BLaER1 (cell line): Measurements from ENCODE around the gene ZNF615.
"Not testable (repeated sequence)": the region's sequence is repeated elsewhere in the genome, so short reads cannot be mapped to it uniquely, and the experiment has no call there.

Source experiments
- H3K27ac ChIP-seq: shearing (Covaris generic); formaldehyde crosslinking; 2 replicates; pipeline ENCODE4 v1.8.1; 2022
- H3K27me3 ChIP-seq: shearing (Covaris generic); formaldehyde crosslinking; 2 replicates; pipeline ENCODE4 v1.8.1; 2022
- H3K36me3 ChIP-seq: shearing (Covaris generic); formaldehyde crosslinking; 2 replicates; pipeline ENCODE4 v1.8.1; 2022
- H3K4me1 ChIP-seq: shearing (Covaris generic); formaldehyde crosslinking; 2 replicates; pipeline ENCODE4 v1.8.1; 2022
- H3K4me2 ChIP-seq: shearing (Covaris generic); formaldehyde crosslinking; 2 replicates; pipeline ENCODE4 v1.8.1; 2022
- H3K4me3 ChIP-seq: shearing (Covaris generic); formaldehyde crosslinking; 2 replicates; pipeline ENCODE4 v1.8.1; 2022
- H3K9ac ChIP-seq: shearing (Covaris generic); formaldehyde crosslinking; 2 replicates; pipeline ENCODE4 v1.8.1; 2022
- H3K9me3 ChIP-seq: shearing (Covaris generic); formaldehyde crosslinking; 2 replicates; pipeline ENCODE4 v1.8.1; 2022
- H4K20me1 ChIP-seq: shearing (Covaris generic); formaldehyde crosslinking; 2 replicates; pipeline ENCODE4 v1.8.1; 2022
- Cebpa-rat ChIP-seq: shearing (Covaris generic); IDR thresholded peaks from 2 replicates; pipeline ENCODE4 v1.8.1; 2022

Gene ZNF615

DNA sequence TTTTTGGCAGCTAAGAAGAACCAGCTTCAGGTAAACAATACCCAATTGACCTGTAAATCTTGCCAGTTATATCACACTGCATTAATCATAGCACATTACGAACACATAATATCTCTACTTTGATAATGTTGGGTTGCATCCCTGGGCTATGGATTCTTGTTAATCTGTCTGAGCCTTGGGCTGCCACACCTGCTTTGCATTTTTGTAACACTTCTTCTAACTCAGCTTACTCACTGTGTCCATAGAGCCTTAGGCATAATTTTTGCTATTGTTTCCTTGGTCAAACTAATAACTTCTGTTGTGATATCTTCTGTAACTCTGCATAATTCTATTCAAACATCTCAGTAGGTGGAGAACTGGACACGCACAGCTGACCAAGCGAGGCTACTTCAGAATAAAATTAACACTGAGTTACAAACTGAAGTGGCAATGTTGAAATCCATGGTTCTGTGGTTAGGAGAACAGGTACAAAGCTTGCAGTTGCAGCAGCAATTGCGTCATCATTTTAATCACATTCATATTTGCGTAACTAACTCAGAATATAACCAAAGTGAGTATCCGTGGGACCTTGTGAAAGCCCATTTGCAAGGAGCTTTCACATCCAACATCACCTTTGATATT, 27.8 kb downstream of the ZNF615 start:
- TF ChIP-seq Cebpa-rat = no peak
- Histone ChIP-seq H3K4me2 (no peak overlapping the region), H4K20me1 (no peaks in the 10 kb centered on the region), H3K27ac (no peak overlapping the region), H3K4me3 (no peak overlapping the region), H3K27me3 (no peaks in the 10 kb centered on the region), H3K36me3 (peaks cover 87% of the 10 kb centered on the region), H3K4me1 (peaks cover under 1% of the 10 kb centered on the region; the same call in 1 of the 2 replicates), H3K9ac (no peak overlapping the region), H3K9me3 (peaks cover 100% of the 10 kb centered on the region)

DNA sequence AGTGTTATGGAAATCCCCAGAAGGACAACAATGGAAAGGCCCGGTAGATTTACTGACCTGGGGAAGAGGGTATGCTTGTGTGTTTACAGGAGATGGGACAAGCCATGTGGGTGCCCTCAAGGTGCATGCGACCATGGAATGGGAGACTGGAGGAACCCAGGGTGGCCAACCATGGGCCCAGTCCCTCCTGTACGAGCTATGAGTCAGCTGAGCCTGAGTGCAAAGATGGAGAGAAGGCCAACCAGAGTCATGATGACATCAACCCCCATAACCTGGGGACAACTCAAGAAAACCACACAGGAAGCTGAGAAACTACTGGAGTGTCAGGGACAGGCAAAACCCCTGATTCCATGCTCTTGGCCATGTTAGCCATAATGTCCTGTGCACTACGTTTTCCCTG, 29.1 kb downstream of the ZNF615 start:
- no peaks in the 10 kb centered on the region for H4K20me1 ChIP-seq
- H3K4me1 ChIP-seq = no peaks in the 10 kb centered on the region
- no peak overlapping the region for H3K9ac ChIP-seq
- H3K9me3 ChIP-seq = peaks cover 100% of the 10 kb centered on the region
- no peak overlapping the region for H3K4me2 ChIP-seq
- TF ChIP-seq Cebpa-rat = no peak
- H3K27me3 ChIP-seq = no peaks in the 10 kb centered on the region
- no peak overlapping the region for H3K27ac ChIP-seq
- H3K4me3 ChIP-seq = peak overlapping the region; percentile 10; the same call in 1 of the 2 replicates
- H3K36me3 ChIP-seq = peaks cover 94% of the 10 kb centered on the region

DNA sequence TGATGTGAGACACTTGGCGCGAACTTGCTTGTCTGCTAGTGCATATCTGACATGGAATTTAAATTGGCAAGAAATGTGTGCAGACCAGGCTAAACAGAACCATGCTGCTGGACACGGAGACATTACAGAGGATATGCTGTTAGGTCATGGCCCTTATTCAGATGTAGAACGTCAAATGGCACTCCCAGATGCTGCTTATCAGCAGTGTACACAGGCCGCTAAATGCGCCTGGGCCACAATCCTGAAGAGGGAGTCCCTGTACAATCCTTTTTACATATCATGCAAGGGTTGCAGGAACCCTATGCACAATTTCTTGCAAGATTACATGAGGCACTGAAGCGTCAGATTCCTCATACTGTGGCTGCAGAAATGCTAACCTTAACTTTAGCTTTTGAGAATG, 30.7 kb downstream of the ZNF615 start:
- peaks cover 100% of the 10 kb centered on the region for H3K9me3 ChIP-seq
- TF ChIP-seq Cebpa-rat = no peak
- H3K4me1 ChIP-seq = no peaks in the 10 kb centered on the region
- no peaks in the 10 kb centered on the region for H4K20me1 ChIP-seq
- no peak overlapping the region for H3K4me3 ChIP-seq
- no peak overlapping the region for H3K9ac ChIP-seq
- peaks cover 96% of the 10 kb centered on the region for H3K36me3 ChIP-seq
- H3K27ac ChIP-seq = no peak overlapping the region
- H3K4me2 ChIP-seq = no peak overlapping the region
- no peaks in the 10 kb centered on the region for H3K27me3 ChIP-seq

DNA sequence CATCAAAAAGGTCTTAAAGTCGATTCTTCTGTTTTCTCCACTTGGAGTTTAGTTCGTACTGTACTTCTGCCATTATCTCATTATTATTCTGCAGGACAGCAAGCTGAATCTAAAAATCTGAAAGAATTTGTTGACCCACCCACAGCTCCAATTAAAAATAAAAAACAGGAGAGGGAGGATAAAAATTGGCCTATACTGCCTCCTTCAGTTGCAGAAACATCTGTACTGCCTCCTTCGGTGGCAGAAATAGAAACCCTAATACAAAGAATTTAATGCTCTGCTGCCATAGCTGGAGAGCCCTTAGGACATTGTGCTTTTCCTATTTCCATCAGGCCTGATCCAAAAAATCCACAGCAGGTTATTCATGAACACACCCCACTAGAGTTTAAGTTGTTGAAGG, 31.2 kb downstream of the ZNF615 start:
- Histone ChIP-seq H3K9ac (no peak overlapping the region), H3K4me1 (no peaks in the 10 kb centered on the region), H3K27ac (no peak overlapping the region), H4K20me1 (no peaks in the 10 kb centered on the region), H3K36me3 (peaks cover 97% of the 10 kb centered on the region), H3K4me3 (no peak overlapping the region), H3K4me2 (no peak overlapping the region), H3K27me3 (no peaks in the 10 kb centered on the region), H3K9me3 (peaks cover 100% of the 10 kb centered on the region)
- TF ChIP-seq Cebpa-rat = no peak

DNA sequence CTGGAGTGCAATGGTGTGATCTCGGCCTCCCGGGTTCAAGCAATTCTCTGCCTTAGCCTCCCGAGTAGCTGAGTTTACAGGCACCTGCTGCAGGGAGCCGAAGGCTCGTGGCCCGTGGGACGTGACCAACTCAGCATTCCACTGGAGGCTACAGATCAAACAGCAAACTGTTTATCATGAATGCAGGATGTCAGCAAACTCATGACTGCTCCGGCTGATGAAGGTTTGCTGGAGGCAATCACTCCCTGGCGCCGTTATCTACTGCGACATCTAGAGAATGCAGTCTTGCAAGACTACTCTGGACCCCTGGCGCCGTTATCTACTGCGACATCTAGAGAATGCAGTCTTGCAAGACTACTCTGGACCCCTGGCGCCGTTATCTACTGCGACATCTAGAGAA, 32.2 kb downstream of the ZNF615 start:
- Histone ChIP-seq H3K9me3 (peaks cover 100% of the 10 kb centered on the region), H3K36me3 (peaks cover 97% of the 10 kb centered on the region)
- not testable (repeated sequence) for H3K27ac ChIP-seq, H3K4me2 ChIP-seq, H3K9ac ChIP-seq, H3K4me1 ChIP-seq, H3K4me3 ChIP-seq, H4K20me1 ChIP-seq, H3K27me3 ChIP-seq

DNA sequence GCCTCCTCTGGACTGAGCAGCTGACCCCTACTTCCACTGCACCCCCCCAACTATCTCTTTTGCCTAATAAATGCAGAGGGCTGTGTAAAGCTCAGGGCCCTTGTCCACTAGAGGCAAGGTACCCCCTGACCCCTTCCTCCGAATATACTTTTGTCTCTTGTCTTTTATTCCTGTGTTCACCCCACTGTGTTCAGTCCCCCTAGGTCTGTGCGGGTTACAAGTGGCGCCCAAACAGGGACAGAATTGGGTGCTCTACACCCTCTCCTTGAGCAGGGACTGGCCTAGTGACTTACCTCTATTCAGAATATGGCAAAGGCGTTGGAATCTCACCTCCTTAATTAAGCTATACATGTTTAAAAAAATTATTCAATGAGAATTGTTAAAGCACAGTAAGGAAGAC, 36.4 kb downstream of the ZNF615 start:
- no peaks in the 10 kb centered on the region for H3K4me1 ChIP-seq

DNA sequence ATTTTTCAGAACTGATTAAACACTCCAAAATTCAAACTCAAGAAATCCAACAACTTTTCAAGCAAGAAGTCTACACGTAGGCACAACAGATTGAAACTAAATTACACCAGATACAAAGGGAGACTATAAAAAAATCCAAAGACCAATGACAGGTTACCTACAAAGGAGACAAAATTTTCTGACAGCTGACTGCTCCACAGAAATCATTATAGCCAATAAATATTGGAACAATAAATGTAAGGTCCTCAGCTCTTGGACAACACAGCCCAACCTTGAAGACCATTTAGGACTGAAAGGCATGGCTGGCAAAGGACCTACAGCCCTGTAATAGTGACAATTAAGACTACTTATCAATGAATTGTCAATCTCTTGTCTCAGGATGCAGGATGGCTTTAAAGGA, 37.3 kb downstream of the ZNF615 start:
- peaks cover 96% of the 10 kb centered on the region for H3K36me3 ChIP-seq
- H3K4me3 ChIP-seq = no peak overlapping the region
- H4K20me1 ChIP-seq = no peaks in the 10 kb centered on the region
- H3K9me3 ChIP-seq = peaks cover 99% of the 10 kb centered on the region
- H3K9ac ChIP-seq = no peak overlapping the region
- no peak for TF ChIP-seq Cebpa-rat
- no peak overlapping the region for H3K4me2 ChIP-seq
- no peaks in the 10 kb centered on the region for H3K27me3 ChIP-seq
- H3K4me1 ChIP-seq = no peaks in the 10 kb centered on the region
- no peak overlapping the region for H3K27ac ChIP-seq

More for the DNA sequence above, 36.4 kb downstream of the ZNF615 start:
- peak overlapping the region; percentile 25 for H3K4me3 ChIP-seq
- H3K4me2 ChIP-seq = no peak overlapping the region
- no peak for TF ChIP-seq Cebpa-rat
- no peak overlapping the region for H3K9ac ChIP-seq
- no peak overlapping the region for H3K27ac ChIP-seq
- peaks cover 99% of the 10 kb centered on the region for H3K9me3 ChIP-seq
- no peaks in the 10 kb centered on the region for H3K27me3 ChIP-seq
- H4K20me1 ChIP-seq = no peaks in the 10 kb centered on the region
- peaks cover 96% of the 10 kb centered on the region for H3K36me3 ChIP-seq

DNA sequence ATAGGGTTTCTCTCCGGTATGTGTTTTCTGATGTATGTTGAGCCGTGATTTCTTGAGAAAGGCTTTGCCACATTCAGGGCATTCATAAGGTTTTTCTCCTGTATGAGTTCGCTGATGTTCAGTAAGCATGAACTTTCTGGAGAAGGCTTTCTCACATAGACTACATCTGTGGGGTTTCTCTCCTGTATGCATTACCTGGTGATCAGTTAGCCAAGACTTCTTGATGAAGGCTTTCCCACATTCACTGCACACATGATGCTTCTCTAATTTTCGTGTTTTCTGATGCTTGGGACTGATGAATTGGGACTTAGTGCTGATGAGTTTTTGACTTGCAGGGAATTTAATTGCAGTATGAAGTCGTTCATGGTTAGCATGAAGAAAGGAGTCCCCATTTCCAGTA, 42.4 kb downstream of the ZNF615 start:
- H4K20me1 ChIP-seq = no peaks in the 10 kb centered on the region
- no peak overlapping the region for H3K4me2 ChIP-seq
- H3K4me1 ChIP-seq = peaks cover 9% of the 10 kb centered on the region
- TF ChIP-seq Cebpa-rat = no peak
- H3K4me3 ChIP-seq = no peak overlapping the region
- H3K27me3 ChIP-seq = no peaks in the 10 kb centered on the region
- H3K9ac ChIP-seq = no peak overlapping the region
- H3K36me3 ChIP-seq = peaks cover 93% of the 10 kb centered on the region
- peaks cover 90% of the 10 kb centered on the region for H3K9me3 ChIP-seq
- H3K27ac ChIP-seq = no peak overlapping the region

DNA sequence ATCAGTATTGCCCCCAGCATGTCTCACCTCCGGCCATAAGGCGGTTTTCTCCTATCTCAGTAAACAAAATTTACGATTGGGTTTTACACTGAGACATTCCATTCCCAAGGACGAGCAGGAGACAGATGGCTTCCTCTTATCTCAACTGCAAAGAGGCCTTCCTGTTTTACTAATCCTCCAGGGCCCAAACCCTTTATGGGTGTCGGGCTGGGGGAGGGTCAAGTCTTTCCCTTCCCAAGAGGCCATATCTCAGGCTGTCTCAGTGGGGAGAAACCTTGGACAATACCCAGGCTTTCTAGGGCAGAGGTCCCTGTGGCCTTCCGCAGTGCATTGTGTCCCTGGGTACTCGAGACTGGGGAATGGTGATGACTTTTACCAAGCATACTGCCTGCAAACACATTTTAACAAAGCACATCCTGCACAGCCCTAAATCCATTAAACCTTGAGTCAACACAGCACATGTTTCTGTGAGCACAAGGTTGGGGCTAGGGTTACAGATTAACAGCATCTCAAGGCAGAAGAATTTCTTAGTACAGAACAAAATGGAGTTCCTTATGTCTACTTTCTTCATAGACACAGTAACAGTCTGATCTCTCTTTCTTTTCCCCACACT, 47.3 kb downstream of the ZNF615 start:
- not testable (repeated sequence) for H3K27me3 ChIP-seq, H3K4me3 ChIP-seq, H4K20me1 ChIP-seq
- peaks cover 53% of the 10 kb centered on the region for H3K36me3 ChIP-seq
- peaks cover 20% of the 10 kb centered on the region for H3K4me1 ChIP-seq
- peak overlapping the region; percentile 20; the same call in 1 of the 2 replicates for H3K9ac ChIP-seq
- peak overlapping the region; percentile 84 for H3K27ac ChIP-seq
- peaks cover 78% of the 10 kb centered on the region for H3K9me3 ChIP-seq
- peak overlapping the region; percentile 61 for H3K4me2 ChIP-seq

DNA sequence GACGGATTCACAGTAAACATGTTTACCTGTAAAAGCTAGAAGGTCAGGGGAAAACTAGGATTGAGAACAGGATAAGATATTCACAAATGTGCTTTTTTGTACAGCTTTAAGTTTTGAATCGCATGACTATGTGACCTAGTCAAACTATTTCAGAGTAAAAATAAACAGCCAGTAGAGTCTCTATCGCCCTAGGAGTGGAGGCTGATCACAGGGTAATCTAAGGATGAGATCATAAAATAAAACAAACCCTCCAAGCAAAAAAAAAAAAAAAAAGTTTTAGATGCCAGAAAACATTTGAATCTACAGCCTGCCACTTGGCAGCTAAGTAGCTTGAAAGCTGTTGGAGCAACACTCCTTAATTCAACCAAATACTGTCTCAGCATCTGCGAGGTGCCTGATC, 48.2 kb downstream of the ZNF615 start:
- peaks cover 20% of the 10 kb centered on the region for H3K4me1 ChIP-seq
- H3K9me3 ChIP-seq = peaks cover 75% of the 10 kb centered on the region
- no peaks in the 10 kb centered on the region for H3K27me3 ChIP-seq
- H3K4me2 ChIP-seq = peak overlapping the region; percentile 61
- no peaks in the 10 kb centered on the region for H4K20me1 ChIP-seq
- no peak overlapping the region for H3K9ac ChIP-seq
- peaks cover 44% of the 10 kb centered on the region for H3K36me3 ChIP-seq
- no peak overlapping the region for H3K4me3 ChIP-seq
- TF ChIP-seq Cebpa-rat = no peak
- peak overlapping the region; percentile 84 for H3K27ac ChIP-seq

DNA sequence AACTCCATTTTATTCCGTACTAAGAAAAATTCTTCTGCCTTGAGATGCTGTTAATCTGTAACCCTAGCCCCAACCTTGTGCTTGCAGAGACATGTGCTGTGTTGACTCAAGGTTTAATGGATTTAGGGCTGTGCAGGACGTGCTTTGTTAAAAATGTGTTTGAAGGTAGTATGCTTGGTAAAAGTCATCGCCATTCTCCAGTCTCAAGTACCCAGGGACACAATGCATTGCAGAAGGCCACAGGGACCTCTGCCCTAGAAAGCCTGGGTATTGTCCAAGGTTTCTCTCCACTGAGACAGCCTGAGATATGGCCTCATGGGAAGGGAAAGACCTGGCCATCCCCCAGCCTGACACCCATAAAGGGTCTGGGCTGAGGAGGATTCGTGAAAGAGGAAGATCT, 50.2 kb downstream of the ZNF615 start:
- H4K20me1 ChIP-seq, H3K4me2 ChIP-seq, H3K27me3 ChIP-seq, H3K4me3 ChIP-seq, H3K27ac ChIP-seq, H3K9ac ChIP-seq: not testable (repeated sequence)
- H3K4me1 ChIP-seq = peaks cover 20% of the 10 kb centered on the region
- peaks cover 24% of the 10 kb centered on the region for H3K36me3 ChIP-seq
- H3K9me3 ChIP-seq = peaks cover 68% of the 10 kb centered on the region
